OCI-LY7 (cell line): ENCODE data around the gene MTA3.

Source experiments
- CTCF ChIP-seq: fragments of 200-600 bp; sonication (generic); conservative IDR thresholded peaks from 2 replicates; pipeline ENCODE4 v1.5.1; 2014; ENCODE audit warnings: mild to moderate bottlenecking, antibody characterized with exemption, low read length, moderate library complexity, mixed read lengths
- EZH2phosphoT487 ChIP-seq: fragments of 200-600 bp; sonication (generic); IDR thresholded peaks from 2 replicates; pipeline ENCODE4 v1.6.1; 2018; ENCODE audit warnings: low read depth, borderline replicate concordance, mild to moderate bottlenecking, mixed run types, antibody characterized with exemption, low read length, moderate library complexity, mixed read lengths

GRCh38 chr2:42788882-42789281 lies 220.4 kb downstream of the MTA3 start:
- no peak for TF ChIP-seq CTCF
- no peak for TF ChIP-seq EZH2phosphoT487
